GM19023 (cell line): ENCODE measurements around the gene LSS.
"Not testable (repeated sequence)": the region's sequence is repeated elsewhere in the genome, so short reads cannot be mapped to it uniquely, and the experiment has no call there.

Source experiments
- ATAC-seq: cut with Tn5 transposase; IDR thresholded peaks from one replicate; pipeline ENCODE4 v1.9.1; 2021; ENCODE audit warnings: mild to moderate bottlenecking, moderate library complexity; ENCODE audit not compliant: unreplicated experiment

The LSS gene

DNA sequence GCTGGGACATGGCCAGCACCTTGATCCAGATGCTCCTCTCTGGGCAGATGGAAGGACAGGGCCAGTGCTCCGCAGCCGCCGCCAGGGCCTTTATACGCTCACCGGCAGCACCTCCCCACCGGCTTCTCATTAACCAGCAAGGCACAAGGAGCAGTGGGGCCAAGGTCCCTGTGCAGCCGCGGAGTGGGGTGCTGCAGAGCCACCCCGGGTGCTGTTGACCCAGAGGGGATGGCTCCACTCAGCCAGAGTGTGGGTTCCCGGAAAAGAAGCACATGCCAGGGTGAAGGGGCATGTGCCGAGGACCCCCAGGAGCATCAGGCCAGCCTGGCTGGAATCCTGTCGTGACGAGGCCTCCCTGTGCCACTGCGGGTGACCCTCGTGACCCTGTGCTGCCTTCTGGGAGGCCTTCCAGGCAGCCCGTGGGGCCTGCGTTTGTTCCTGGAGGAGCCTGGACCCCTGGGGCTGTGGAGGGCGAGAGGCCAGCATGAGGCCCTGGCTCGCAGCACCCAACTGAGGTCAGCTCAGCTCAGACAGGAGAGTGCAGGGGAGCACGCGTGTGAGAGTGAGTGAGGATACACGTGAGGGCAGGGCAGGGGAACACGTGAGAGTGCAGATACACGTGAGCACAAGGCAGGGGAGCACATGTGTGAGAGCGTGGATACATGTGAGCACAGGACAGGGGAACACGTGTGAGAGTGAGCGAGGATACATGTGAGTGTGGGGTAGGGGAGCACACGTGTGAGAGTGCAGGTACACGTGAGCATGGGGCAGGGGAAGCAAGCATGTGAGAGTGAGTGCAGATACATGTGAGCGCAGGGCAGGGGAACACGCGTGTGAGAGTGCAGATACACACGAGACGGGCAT lies 72.8 kb downstream of the LSS start, which contains the start of gene FTCD:
FTCD (minus strand) TSS at position 66 of the 864 bp plus-strand sequence; CDS start at position 10, 56 bp downstream.
- ATAC-seq: no peak

GRCh38 chr21:46154955-46155513 lies 73.5 kb downstream of the LSS start:
- ATAC-seq: no peak

GRCh38 chr21:46154155-46154954 lies 74.2 kb downstream of the LSS start:
- ATAC-seq: no peak

GRCh38 chr21:46153247-46154154 lies 75.1 kb downstream of the LSS start:
- no peak for ATAC-seq

DNA sequence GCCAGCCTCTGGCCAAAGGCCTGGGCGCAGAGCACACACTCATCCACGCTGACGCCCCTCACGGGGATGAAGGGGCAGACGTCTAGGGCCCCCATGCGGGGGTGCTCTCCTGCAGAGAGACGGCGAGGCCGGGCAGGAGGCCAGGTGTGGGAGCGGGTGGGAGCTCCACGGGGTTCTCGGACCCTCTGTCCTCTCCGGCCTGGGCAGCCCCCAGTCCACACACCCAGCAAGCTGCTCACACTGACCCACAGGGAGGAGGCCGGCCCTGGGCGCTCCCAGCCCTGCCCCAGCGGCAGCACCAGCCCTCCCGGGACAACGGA lies 75.7 kb downstream of the LSS start:
- no peak for ATAC-seq

DNA sequence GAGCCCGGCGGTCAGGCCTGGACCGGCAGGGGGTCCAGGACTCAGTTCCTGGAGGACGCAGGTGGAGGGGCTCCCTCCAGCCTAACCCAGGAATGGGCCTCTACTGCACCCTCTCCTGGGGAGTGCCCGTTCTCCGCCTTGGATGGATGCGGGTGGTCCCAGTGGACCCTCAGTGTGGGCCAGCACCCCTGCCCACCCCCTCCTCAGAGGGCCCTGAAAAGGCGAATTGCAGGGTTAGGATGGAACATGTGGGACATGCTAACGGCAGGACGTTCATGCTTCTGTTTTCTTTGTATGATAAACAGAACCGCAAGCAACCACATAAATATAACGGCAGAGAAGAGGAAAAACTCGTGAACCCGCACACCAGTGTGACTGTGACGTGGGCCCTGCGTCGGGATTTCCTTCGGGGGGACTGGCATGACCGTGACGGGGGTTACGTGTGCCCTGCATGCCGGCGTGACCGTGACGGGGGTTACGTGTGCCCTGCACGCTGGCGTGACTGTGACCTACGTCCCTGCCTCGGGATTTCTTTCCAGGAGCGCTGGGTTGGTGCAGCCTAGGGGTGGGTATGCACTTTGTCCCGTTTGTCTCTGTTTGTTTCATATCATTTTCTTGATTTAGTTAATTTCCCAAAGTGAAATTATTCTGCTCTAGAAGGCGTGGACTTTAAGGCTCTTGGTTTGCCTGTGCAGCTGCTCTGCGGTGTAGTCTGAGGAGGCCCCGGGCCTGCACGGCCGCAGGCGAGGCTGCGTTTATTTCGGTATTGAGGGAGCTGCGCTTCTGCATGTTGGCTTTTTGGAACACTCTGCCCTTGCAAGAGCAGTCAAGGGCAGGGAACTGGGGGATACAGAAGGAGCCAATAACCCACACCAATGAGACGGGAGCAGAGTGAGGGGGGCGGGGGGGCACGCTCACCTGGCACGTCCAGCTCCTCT lies 76.3 kb downstream of the LSS start:
- ATAC-seq: no peak

- ATAC-seq: no peak
Observed at GRCh38 chr21:46151261-46151988, 77.1 kb downstream of the LSS start.

DNA sequence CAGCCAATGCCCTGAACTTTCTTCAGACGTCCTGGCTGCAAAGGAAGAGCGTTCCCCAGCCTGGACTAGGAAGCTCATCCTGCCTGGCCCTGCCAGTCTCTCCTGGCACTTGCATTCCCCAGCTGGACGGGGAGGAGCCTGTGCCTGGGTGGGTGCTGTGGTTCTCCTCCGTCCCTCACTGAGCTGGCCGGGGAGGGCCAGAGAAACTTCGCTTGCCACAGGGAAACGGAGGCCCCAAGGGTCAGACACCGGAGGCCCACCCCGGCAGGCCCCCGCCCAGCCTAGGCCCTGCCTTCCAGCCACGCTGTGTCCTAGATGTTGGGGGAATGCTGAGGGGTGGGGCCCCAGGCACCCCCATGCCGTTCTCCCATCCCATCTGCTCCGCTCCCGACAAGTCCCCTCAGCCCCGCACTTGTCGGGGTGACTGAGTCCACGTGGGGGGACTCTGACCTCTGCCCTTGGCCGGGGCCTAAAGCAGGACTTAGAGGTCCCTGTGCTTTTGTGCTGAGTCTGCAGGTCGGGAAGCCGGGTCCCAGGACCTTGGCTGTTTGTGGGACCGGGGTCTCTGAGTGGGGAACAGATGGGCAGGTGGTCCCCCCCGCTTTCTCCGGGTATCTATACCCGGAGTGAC lies 78.0 kb downstream of the LSS start:
- no peak for ATAC-seq

GRCh38 chr21:46150073-46150472 lies 78.5 kb downstream of the LSS start:
- no peak for ATAC-seq

- no peak for ATAC-seq
Observed at GRCh38 chr21:46149205-46149901, 79.2 kb downstream of the LSS start.

- ATAC-seq: no peak
Observed at GRCh38 chr21:46148106-46148505, 80.5 kb downstream of the LSS start.

DNA sequence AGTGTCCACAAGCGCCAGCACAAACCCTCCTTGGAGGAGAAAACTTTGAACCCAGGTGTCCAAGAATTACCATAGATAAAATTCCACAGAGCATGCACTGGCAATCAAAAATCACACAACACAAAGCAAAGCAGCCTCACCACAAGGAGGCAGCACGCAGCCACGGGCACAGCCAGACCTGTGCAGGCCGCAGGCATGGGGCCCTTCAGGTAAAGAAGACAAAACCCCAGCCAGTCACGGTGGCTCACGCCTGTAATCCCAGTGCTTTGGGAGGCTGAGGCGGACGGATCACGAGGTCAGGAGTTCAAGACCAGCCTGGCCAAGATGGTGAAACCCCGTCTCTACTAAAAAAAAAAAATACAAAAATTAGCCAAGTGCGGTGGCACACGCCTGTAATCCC lies 81.1 kb downstream of the LSS start:
- ATAC-seq: not testable (repeated sequence)

DNA sequence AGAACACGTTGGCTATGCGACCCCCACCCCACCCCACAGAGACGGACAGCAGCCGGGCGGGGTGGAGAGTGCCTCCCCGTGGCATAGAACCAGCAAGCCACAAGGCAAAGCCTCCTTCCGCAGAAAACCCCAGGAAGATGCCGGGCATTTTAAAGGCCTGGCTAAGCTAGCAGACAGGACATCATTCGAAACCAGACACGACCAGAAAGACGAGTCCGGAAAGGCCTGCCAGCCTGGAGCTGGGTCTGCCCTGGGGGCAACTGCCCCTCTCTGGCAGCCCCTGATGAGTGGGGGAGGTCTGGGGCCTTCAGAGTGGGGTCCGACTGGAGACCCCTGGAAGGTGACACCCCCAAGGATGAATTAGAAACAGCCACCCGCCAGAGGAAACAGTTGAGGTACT lies 81.7 kb downstream of the LSS start:
- no peak for ATAC-seq

- no peak for ATAC-seq
Observed at GRCh38 chr21:46145840-46146691, 82.5 kb downstream of the LSS start.

GRCh38 chr21:46145159-46145839 lies 83.3 kb downstream of the LSS start:
- no peak for ATAC-seq

DNA sequence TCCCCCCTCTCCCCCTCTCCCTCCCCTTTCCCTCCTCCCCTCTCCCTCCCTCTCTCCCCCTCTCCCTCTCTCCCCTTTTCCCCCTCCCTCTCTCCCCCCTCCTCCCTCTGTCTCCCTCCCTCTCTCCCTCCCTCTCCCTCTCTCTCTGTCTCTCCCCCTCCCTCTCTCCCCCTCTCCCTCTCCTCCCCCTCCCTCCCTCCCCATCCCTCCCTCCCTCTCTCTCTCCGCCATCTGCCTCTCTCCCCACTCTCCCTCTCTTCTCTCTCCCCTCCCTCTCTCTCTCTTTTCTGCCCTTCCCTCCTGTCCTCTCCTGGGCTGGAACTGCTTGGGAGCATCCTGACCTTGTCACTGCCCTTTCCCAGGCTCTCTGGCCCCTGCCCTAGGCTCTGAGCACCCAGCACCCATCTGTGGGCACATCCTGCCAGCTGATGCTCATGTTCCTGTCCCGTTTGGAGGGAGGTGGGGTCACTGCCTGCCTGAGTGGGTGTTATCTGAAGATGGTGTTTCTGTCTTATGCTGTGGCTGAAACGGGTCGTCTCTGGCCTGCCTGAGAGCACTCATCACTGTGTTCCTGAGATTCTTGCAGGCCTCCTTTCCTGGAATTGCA lies 84.0 kb downstream of the LSS start:
- ATAC-seq: no peak
